GM19468 (cell line): ENCODE results near the gene GALNT5.

Experiments used
- ATAC-seq: cut with Tn5 transposase; IDR thresholded peaks from one replicate; pipeline ENCODE4 v1.9.1; 2021; ENCODE audit warnings: mild to moderate bottlenecking, moderate library complexity, moderate number of reproducible peaks; ENCODE audit not compliant: unreplicated experiment; ENCODE audit errors: extremely low read depth

GALNT5 gene

GRCh38 chr2:157283468-157283867, 26.0 kb downstream of the GALNT5 start:
- no peak for ATAC-seq

- no peak for ATAC-seq
These were observed 29.7 kb downstream of the GALNT5 start for GRCh38 chr2:157287160-157287559.

DNA sequence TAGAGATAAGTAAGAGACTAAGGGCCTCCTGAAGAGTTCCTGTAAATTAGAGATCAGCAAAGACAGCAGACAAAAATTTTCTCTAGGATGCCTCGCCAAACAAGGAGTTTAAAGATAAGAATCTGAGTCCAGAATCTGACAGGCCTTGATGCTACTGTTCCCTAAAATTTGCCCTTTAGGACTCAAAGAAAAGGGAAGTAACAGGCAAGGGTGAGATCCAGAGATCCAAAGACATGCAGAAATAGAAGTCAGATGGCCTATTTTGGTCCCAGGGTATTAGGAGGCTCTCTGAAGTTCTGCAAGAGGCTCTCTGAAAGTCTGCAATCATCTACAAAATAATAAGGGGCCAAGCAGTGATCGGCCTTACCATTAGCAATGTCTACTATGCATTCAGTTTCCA, 33.0 kb downstream of the GALNT5 start:
- no peak for ATAC-seq

DNA sequence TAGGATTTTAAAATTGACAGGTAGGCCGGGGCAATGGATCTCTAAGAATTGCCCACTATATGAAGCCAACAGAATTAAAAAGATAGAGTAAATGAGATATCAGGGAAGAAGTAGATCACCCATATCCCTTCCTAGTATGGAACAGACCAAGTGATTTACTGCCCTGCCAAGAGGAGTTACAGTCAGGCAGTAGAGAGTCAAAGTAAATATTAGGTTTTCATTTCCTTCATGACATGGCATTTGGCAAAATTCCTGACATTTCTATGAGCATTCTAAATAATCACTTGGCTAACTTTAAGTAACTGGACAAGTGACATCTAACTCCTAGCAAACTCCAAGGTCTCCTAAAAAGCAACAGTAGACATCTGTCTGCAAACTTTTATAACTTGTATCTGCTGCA, 33.5 kb downstream of the GALNT5 start:
- no peak for ATAC-seq

GRCh38 chr2:157292853-157293252, 35.3 kb downstream of the GALNT5 start:
- no peak for ATAC-seq

DNA sequence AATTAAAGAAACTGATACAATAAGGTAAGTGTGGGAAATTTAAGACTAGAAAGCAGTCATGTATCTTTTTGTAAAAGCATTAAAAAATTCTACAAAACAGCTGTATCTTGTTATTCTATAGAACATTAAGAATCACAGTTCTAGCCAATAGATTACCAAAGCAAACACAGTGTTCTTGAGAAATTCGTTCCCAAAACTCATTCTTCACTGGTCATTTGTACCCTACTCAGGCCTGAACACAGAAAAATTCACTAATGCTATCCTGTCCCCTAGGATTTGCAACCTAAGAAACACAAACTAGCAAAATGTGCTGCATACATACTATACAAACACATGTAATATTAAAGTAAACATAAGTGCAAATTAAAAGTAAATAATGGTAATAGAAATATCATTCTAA, 39.0 kb downstream of the GALNT5 start:
- no peak for ATAC-seq

GRCh38 chr2:157296958-157297357, 39.5 kb downstream of the GALNT5 start:
- no peak for ATAC-seq

- no peak for ATAC-seq
These were observed 43.8 kb downstream of the GALNT5 start for GRCh38 chr2:157301307-157301706.

- peak; percentile 61 for ATAC-seq
These were observed 45.1 kb downstream of the GALNT5 start for GRCh38 chr2:157302492-157303099.

GRCh38 chr2:157303612-157304011, 46.1 kb downstream of the GALNT5 start:
- ATAC-seq: no peak

DNA sequence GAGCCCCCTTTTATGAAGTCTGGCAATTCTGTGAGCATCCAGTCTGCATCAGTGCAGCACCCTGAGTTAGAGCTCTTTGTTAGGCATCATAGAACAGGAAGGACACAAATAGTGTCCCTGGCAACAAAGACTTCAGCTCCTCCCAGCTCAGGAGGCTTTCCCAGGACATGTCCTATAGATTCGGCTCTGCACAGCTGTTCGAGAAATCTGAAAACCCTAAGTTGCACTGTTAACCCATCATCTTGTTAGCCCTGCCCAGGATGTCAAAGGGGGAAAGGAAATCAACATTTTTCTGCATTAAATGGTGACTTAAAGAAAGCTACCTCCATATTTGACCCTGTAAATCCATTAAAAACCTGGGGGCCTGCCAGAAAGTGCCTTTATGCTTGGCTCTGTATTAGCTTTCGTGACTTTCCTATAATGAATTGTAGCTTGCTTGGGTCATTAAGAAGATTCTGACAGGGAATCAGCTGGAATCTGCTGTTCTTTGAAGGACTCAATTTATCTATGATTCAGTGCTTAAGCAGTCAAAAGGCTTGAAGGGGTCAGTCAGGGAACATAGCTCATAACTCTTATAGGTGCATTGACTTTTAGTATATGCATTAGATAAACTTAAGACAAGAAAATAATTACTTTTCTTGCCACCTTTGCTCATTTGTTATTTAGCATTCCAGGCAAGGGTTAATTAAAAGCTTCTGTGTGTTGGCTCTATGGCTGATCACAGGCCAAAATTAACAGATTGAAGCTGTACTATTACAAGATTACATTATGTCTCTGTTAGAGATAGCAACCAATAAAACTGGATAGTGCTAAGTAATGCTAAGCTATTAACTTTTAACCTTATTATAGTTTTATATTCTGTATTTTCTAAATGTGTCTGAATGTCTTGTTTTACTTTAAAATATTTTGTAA, 47.6 kb downstream of the GALNT5 start:
- ATAC-seq: no peak

GRCh38 chr2:157305723-157306110, 48.2 kb downstream of the GALNT5 start:
- no peak for ATAC-seq

GRCh38 chr2:157307021-157307420, 49.5 kb downstream of the GALNT5 start:
- no peak for ATAC-seq

DNA sequence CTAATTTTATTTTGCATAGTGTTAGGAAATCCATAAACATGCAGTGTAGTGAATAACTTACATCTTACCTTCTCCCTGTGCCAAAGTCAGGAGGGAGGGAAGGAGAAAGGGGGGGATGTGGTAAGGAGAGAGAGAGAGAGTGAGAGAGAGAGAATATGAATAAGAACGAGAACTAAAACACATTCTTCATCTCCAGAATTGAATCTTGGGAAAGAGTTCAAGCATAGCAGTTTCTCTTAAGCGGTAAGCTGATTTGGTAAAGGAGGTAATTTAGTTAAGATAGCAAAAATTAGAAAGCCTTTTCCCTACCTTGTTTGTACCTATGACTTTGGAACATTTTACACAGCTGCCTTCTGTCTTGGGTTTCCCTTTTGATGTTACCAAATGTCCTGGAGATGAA, 52.4 kb downstream of the GALNT5 start:
- ATAC-seq: no peak

DNA sequence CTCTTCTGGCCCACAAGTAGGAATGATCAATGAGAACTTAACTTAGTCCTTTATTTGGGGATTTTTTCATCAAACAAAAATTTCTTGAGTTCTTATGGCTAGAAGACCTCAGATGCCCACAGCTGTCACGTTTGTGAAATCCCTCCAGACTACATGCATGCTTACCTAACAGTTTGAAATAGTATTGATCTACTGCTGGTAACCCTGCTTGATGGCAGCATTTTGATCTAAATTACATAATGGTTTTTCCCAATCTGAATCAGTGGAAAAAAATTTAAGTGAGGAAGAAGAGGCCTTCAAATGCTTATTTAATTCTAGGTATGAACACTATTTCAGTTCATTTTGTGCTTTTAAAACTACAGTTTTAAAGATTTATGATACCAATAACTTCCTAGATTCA, 54.2 kb downstream of the GALNT5 start:
- ATAC-seq: no peak

GRCh38 chr2:157312866-157313486, 55.5 kb downstream of the GALNT5 start:
- no peak for ATAC-seq

DNA sequence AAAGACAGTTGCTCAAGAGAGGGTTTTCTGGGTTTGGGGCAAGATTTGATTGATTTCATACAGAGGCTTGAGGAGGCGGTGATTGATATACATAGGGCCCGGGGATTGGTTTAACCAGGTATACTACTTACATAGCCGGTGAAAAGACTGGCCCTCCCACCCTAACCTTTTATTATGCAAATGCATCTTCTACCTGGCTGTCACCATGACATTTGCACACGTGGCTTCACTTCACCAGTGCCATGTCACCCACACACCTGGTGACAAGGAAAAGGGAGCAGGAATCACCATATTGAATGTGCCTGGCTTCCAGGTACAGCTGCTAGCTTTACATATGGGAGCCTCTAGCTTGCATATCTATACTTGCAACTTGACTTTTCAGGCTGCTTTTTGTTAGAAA, 58.4 kb downstream of the GALNT5 start:
- no peak for ATAC-seq

GRCh38 chr2:157318884-157319283, 61.4 kb downstream of the GALNT5 start:
- no peak for ATAC-seq

GRCh38 chr2:157319795-157320194, 62.3 kb downstream of the GALNT5 start:
- no peak for ATAC-seq

DNA sequence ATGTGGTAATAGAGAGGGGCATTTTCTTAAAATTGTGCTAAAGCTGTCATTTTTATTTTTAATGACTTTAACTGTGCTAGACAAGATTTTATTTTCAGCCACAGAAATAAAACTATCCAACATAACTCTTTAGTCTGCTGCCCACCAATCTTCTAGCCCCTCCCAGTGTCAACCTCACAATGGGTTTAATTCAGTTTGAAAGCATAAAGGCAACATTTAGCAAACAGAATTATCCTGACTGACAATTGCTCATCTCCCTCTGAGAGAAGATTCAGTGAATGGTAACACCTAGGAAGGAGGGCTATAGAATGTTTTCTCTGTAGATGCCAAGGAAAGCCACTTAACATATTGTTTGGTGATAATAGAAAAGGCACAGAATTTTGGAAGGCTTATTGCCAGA, 62.9 kb downstream of the GALNT5 start:
- ATAC-seq: no peak

DNA sequence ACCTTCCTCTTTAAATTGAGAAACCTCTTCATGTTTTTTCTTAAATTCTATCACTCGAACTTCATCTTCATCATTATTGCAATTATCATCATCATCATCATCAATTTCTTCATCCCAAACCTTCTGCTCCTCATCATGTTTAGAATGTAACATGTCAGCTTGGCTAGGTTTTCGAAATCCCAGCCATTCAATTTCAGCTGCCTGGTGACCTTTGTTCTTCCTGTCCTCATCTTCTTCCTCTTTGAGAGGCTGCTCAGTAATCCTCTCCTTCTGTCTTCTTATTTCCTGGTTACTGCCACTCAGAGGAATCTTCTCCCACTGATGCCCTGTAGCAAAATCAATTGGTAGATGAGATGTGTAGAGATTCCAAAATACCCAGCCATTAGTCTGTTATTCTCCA, 64.0 kb downstream of the GALNT5 start:
- ATAC-seq: no peak
